H54 (cell line): ENCODE results near the gene BABAM2.

Experiments used
- DNase-seq: peaks from one replicate; pipeline ENCODE4 v3.0.0; 2011; ENCODE audit warnings: low spot score, mixed read lengths; ENCODE audit not compliant: insufficient read length
- FAIRE-seq: peaks from 3 replicates; lab custom pipeline; 2011; peaks lifted over from hg19 to GRCh38; lab: Jason Lieb, UNC
- POLR2A ChIP-seq: IDR thresholded peaks from 2 replicates; pipeline ENCODE4 v1.6.1; 2011; ENCODE audit warnings: low read depth, mild to moderate bottlenecking, low read length

The BABAM2 gene

DNA sequence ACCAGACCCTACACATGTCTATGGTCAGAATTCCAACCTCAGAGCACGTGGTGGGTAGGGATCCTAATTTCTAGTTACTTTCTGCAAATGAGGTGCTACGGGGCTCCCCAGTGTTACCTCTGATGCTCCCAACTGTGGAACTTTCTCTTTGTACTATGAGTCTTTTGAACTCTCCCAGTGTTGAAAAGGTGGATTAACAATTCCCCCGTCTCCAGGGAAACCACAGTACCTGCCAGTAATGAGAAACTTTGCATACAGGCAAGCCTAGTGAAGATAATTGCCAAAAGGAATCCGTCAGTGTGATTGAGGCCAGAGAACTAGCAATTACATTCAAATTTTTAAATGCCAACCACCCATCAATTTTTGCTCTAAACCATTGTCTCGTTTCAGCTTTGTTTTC lies 373.2 kb downstream of the BABAM2 start:
- no peak for DNase-seq
- TF ChIP-seq POLR2A = no peak
- no peak for FAIRE-seq

DNA sequence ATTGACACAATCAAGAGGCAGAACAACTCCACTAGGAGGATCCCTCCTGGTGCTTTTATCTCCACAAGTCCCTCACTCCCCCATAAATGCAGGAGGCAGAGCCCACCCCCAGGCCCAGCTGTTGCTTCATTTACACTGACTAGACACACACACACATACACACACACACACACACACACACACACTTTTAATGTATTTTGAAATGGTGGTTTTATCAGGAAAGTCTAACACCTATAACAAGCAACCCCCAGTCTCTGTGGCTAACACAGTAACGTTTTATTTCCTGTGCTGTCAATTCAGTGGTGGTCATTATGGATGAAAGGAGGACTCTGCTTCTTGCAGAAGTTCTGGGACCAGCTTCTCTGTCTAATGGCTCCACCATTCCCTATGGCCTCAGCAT lies 376.8 kb downstream of the BABAM2 start:
- FAIRE-seq = no peak
- DNase-seq = no peak
- TF ChIP-seq POLR2A = no peak

DNA sequence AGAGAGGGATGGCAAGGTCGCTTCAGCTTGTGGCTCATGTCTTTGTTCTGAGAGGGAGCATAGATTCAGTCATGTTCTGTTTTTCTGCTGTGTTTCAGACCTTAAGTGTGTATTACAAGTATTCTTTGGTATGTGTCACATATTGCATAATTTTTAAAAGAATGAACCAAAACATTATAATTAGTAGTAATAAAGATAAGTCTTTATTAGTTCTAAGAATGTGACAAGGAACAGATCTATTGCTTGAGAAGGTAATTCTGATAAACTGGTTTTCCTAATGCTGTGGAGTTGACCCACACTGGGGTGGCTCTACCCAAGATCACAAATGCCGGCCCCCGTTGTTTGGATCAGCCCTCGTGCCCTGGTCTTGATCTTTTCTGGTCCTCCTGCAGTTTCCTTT lies 377.9 kb downstream of the BABAM2 start:
- FAIRE-seq (no peak), DNase-seq (no peak)
- no peak for TF ChIP-seq POLR2A

DNA sequence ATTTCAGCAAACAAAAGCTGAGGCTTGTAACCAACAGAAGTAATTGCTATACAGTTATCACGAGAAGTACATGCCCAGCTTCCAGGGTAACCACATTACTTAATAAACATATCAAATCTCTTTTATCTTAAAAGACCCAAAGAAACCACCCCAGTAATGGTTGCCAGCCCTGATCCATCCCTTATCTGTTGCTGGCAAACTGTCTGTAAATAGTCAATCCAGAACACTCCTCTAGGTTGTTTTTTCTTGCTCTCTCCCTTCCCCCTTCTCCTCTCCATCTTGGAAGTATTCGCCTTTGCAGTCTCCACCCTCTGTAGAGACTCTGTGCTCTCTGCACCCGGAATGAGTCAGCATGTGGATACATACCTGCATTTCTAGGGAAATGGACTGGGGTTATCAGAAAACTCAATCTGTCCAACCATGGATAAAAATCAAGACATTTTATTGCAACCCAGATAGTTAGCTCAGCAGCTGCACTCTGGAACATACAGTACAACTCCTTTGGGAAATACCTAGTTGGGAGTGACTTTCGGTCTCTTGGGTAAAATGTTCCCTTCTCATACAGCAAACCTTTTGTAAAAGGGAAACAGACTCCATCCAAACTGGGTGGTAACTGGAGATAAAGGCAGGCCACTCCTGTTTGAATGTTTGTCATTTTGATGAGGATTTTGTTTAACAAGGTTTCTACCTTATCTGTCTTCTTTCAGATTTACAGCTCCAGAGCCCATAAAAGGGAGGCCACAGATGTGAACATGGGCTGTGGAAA lies 378.7 kb downstream of the BABAM2 start:
- peak; percentile 44 for DNase-seq
- FAIRE-seq = peak; percentile 79
- TF ChIP-seq POLR2A = no peak

DNA sequence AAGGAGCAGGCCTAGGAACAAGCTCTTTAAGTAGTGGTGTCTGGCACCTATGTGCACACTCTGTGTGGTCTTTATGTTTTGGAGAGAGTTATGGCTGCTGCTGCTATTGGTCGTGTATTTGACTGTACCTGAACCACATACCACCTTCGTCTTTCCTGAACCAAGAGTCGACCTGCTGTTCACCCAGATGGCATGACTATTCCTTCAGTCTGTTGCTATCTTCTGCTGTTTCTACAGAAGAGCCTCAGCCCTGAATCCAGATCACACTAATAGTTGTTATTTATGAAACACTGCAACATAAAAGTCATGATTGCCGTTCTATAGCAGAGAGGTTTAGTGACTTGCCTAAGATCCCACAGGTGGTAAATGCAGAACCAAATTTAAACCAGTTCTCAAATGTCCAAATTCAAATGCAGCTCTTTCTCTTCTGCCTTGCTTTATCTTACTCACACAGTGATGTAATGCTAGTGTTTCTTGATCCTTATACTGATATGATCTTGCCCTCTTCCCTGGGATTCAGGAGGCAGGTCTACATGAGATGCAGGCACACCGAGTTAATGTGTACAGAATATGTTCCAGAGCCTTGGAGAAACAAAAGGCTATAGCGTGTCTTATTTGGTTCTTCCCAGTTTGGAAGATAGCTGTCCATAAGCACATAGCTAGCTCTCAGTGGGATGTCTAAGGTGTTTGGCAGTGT lies 380.1 kb downstream of the BABAM2 start:
- DNase-seq (no peak), FAIRE-seq (no peak)
- TF ChIP-seq POLR2A = no peak

DNA sequence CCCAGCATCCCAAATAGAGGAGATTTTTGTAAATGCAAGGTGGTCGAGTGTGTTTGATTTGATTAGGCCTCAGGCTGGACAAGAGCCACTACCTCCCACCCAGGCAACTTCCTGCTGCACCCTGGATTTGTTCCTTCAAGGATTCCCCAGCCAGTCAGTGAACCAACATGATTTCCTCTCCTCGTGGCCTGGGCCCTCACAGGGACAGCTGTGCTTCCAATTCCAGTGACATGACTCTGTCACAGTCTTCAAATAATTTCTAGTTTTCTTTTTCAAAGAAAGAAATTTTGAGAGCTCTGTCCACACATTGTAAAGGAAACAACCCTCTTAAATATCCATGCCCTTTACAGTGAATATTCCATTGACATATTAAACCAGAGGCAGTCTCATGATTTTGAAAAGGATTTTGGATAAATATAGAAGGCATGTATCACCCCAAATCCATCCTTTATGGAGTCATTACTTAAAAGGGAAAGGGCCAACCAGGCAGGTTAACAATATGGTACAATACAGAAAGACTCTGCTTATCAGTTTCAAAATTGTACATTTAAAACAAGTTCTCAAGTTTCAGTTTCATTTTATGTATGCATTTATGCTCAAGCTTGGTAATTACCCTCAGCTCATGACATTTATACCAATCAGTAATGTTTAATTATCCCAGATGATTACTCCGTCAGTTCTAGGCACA lies 380.8 kb downstream of the BABAM2 start:
- no peak for DNase-seq
- TF ChIP-seq POLR2A = no peak
- FAIRE-seq = no peak

DNA sequence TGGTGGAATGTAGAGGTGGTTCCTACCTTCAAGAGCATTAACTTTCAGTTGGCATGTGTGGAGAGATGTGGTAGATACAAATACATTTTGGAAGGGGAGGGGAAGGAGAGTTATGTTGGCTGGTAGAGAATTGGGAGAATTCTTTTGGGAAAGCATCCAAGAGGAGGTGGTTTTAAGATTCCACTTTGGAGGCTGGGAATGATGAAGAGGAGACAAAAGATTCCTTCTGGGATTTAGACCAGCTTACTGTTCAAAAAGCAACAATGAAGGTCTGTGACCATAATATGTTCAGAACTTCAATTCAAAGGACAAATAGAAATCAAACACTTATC lies 381.4 kb downstream of the BABAM2 start:
- no peak for FAIRE-seq
- no peak for TF ChIP-seq POLR2A
- no peak for DNase-seq

DNA sequence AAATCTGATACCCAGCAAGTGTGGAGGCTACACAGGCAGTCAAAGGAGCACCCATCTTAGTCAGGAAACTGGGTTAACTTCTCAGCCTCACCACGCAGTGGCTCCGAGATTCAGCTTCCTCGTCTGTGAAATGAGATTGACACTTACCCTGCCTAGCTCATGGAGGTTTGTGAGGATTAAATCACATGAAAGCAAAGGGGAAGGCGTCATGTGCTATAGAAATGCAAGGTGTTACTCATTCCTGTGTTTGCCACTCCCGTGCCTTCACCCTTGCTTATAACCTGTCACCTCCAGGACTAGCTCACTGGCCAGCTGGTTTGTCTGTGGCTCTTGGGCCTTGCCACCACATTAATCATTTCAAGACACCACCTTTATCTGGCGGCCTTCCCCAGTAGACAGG lies 383.2 kb downstream of the BABAM2 start:
- TF ChIP-seq POLR2A = no peak
- FAIRE-seq (no peak), DNase-seq (no peak)

DNA sequence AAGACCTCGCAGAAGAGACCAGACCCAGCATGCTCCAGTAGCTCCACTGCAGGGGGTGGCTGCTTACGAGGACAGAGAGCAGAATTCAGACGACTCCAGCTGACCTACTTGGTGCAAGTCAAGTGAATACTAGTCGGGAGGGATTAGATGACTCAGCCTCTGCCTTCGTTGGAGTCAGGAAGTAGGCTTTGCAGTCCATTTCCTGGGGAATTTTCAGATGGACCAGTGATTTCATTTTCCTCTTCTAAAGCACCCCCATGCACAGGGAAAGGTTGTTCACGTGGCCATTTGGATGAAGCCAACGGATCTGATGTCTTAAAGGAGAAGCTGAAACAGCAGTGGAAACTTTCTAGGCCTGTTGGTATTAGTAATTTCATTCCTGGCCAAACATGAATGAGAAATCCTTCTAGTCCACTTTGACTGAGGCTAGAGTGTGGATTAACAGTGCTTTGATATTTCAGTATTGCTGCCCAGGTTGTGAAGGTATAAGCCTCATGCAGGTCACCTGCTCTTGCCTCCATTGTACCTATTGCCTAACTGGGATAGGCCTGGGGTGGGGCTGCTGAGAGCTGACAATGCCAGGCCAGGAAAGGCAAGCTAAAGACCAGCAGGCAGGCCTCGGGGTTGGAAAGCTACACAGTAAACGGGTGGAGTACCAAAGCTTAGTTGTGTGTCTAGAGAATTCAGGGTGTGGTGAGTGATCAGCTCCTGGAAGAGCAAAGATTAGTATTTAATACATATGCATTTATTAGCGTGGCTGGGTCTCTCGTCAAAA lies 384.6 kb downstream of the BABAM2 start:
- FAIRE-seq (peak; percentile 89), DNase-seq (peak; percentile 47)
- TF ChIP-seq POLR2A = no peak

DNA sequence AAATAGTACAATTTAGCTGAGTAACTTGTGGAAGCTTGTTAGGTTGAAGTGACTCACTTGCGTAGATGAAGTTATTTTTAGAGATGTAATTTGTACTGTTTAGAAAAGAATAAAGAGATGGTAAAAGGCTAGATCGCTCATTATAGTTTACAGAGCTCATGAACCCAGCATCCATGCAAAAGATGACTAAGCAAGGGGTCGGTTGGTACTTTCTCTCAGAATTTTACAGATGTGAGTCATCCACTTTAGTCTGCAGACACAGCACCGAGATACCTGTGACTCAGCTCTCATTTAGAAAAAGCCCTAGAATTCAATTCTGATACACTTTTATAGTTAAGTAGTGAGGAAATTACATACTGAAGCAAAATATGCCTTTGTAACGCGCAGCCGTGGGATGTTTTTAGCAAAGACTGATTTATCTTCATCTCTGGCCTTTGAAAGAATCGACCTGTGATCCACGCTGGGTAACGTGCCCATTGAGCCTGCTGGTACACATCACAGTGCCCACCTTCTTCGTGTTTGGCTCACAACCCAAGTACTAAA lies 385.6 kb downstream of the BABAM2 start:
- FAIRE-seq (peak; percentile 15), DNase-seq (peak; percentile 49)
- no peak for TF ChIP-seq POLR2A

DNA sequence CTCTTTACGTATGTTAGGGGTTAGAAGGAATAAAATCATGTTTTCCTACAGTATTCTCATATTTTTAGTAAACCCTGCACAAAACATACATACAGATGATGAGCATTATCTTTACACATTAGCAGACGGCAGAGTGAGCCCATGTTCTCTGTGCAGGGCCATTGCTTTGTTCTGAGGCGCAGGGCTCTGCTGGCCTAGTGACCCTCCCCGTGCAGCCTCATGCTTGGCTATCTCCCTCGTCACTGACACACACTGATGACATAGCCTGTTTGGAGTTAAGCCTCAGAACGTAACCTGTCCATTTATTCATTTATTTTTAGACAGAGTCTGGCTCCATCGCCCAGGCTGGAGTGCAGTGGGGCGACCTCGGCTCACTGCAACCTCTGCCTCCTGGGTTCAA lies 386.3 kb downstream of the BABAM2 start:
- FAIRE-seq (no peak), DNase-seq (no peak)
- no peak for TF ChIP-seq POLR2A

DNA sequence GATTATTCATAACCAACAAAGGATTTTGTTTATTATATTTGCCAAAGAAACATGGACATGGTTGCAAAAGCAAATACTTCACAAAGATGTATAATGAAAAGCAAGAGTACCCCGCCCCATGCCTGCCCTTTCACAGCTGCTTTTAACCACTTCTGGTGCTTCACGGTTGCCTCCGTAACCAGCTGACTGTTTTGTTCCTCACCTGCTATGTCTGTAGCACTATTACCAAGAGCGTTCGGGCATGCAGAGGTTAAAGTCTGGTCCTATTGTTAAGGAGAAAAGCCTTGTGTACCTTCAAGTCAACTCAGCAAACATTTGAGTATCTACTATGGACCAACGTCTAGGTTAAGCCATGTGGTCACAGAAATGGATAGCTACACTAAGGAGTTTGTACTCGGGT lies 386.9 kb downstream of the BABAM2 start:
- no peak for TF ChIP-seq POLR2A
- FAIRE-seq = no peak
- no peak for DNase-seq

DNA sequence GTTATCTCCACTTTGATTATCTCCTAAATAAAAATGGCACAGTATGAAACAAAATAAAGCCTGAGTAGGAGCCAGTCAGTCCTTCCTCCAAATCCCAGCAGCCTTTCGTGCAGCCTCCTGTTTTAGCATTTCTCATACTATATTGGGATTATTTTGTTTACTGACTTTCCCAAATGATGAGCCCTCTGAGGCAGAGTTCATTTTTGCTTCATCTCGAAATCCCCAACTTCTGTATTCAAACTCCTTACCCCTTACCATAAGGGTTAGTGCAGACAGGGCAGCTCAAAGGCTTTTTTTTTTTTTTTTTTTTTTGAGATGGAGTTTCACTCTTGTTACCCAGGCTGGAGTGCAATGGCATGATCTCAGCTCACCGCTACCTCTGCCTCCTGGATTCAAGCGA lies 388.8 kb downstream of the BABAM2 start:
- TF ChIP-seq POLR2A = no peak
- FAIRE-seq (no peak), DNase-seq (no peak)
